Activated T-helper 2 cell treated with anti-CD3 and anti-CD28 coated beads, Interferon-gamma antibody, Interleukin-2, Interleukin-4, amounts not matched to agents 10 μg/mL and 5 μg/mL and 100 μg/mL, durations not matched to agents 14 hours and 24 hours and 36 hours (primary cell): ENCODE results near the gene C6orf15. TPM values are rescaled to one million over a fixed set of nuclear protein-coding genes. Genes with fewer than 3 reads are reported as not detected.

Experiments used
- DNase-seq: peaks from one replicate; pipeline ENCODE4 v3.0.0; 2021; ENCODE audit warnings: low spot score
- H3K27ac Mint-ChIP-seq: one replicate; pipeline ENCODE4 v1.8.0; 2021; ENCODE audit warnings: mixed read lengths
- H3K27me3 Mint-ChIP-seq: one replicate; pipeline ENCODE4 v1.8.0; 2021; ENCODE audit warnings: low read depth, mixed read lengths
- H3K36me3 Mint-ChIP-seq: one replicate; pipeline ENCODE4 v1.8.0; 2021; ENCODE audit warnings: low read depth, mixed read lengths
- H3K4me1 Mint-ChIP-seq: one replicate; pipeline ENCODE4 v1.8.0; 2021; ENCODE audit warnings: low read depth, mixed read lengths
- H3K4me3 Mint-ChIP-seq: one replicate; pipeline ENCODE4 v1.8.0; 2021; ENCODE audit warnings: low read depth, mild to moderate bottlenecking, moderate library complexity, mixed read lengths
- H3K9me3 Mint-ChIP-seq: one replicate; pipeline ENCODE4 v1.8.0; 2021; ENCODE audit warnings: mixed read lengths
- intact Hi-C: fragments of 100-400 bp; cut with micrococcal nuclease; formaldehyde crosslinking; loops from one replicate; pipeline ENCODE4 v1.15.1; 2023
- total RNA-seq: library from RNA; stranded (reverse); gene quantifications from 2 replicates; pipeline ENCODE4 v1.2.3, GENCODE V29; 2022

Gene C6orf15
- total RNA-seq, 1 donor from 2014 or later, result not detected

DNA sequence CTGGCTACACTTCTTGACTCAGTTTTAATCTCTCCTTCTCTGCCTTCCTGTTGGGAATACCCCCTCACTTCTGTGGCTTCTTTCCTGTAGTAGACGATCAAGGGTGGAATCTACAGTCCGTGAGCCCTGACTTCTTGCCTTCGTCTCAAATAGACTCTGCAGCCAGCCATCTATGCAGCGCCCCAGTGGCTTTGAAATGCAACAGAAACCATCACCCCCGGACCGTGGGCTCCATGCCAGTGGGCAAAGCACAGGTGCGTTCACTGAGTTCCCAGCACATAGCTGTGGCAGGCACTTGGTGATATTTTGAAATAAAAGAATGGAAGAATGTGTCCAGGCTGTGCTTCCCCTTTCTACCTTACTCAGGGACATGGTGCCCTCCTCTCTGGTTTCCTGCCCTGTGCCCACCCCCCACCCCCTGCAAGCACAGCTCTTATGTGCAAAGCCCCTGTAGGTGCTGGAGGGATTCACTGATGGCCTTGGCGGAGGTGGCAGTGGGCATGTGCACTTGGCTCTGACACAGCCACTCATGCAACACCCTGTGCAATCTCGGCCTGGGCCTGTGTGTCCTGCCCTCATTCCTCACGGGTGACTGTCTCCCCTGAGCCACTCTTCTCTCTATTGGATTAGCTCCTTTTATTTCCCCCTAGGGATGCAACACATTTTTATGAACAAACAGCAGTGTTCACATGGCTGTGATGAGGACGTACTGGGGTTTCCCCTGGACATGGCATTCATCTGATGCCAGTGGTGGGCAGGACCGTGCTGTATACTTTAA lies 13.4 kb upstream of the C6orf15 start:
- H3K27ac Mint-ChIP-seq, result no peak overlapping the region

DNA sequence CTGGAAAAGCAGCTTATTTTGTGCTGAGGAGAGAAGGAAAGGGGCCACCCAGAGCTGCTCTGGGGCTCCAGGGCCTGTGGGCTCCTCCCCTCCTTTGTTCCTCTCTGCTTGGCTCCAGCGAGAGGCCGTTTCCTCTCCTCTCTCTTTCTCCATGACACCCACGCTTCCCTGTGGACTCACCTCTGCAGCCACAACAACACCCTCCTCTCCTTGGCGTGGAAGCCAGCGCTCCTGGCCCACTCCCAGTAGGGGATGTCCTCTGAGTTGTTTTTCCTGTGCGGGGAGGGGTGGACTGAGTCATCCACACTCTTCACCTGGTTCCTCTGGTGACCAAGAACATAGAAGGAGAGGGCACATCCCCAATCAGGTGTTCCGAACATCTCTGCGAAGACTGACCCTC lies 12.8 kb upstream of the C6orf15 start:
- DNase-seq, result no peak
- Mint-ChIP-seq H3K4me3 (no peak overlapping the region), H3K36me3 (no peaks in the 10 kb centered on the region), H3K27me3 (peaks cover 18% of the 10 kb centered on the region), H3K9me3 (no peaks in the 10 kb centered on the region), H3K27ac (no peak overlapping the region), H3K4me1 (no peaks in the 10 kb centered on the region)
- intact Hi-C loops, result no loop called here

More for the DNA sequence above, 13.4 kb upstream of the C6orf15 start:
- H3K9me3 Mint-ChIP-seq, result no peaks in the 10 kb centered on the region
- no peaks in the 10 kb centered on the region for H3K4me1 Mint-ChIP-seq
- no peak for DNase-seq
- H3K27me3 Mint-ChIP-seq, result peaks cover 18% of the 10 kb centered on the region
- intact Hi-C loops, result no loop called here
- no peaks in the 10 kb centered on the region for H3K36me3 Mint-ChIP-seq
- H3K4me3 Mint-ChIP-seq, result no peak overlapping the region

- Mint-ChIP-seq H3K4me1 (no peaks in the 10 kb centered on the region), H3K27me3 (peaks cover 8% of the 10 kb centered on the region), H3K36me3 (no peaks in the 10 kb centered on the region)
Measured at GRCh38 chr6:31122791-31123706, 10.7 kb upstream of the C6orf15 start.

GRCh38 chr6:31121131-31121790 lies 8.9 kb upstream of the C6orf15 start:
- Mint-ChIP-seq H3K27me3 (peaks cover 4% of the 10 kb centered on the region), H3K4me1 (no peaks in the 10 kb centered on the region), H3K4me3 (no peak overlapping the region), H3K27ac (no peak overlapping the region), H3K36me3 (no peaks in the 10 kb centered on the region), H3K9me3 (no peaks in the 10 kb centered on the region)
- intact Hi-C loops, result no loop called here
- no peak for DNase-seq

More at GRCh38 chr6:31122791-31123706, 10.7 kb upstream of the C6orf15 start:
- intact Hi-C loops, result no loop called here
- DNase-seq, result no peak
- Mint-ChIP-seq H3K4me3 (no peak overlapping the region), H3K27ac (no peak overlapping the region), H3K9me3 (no peaks in the 10 kb centered on the region)

DNA sequence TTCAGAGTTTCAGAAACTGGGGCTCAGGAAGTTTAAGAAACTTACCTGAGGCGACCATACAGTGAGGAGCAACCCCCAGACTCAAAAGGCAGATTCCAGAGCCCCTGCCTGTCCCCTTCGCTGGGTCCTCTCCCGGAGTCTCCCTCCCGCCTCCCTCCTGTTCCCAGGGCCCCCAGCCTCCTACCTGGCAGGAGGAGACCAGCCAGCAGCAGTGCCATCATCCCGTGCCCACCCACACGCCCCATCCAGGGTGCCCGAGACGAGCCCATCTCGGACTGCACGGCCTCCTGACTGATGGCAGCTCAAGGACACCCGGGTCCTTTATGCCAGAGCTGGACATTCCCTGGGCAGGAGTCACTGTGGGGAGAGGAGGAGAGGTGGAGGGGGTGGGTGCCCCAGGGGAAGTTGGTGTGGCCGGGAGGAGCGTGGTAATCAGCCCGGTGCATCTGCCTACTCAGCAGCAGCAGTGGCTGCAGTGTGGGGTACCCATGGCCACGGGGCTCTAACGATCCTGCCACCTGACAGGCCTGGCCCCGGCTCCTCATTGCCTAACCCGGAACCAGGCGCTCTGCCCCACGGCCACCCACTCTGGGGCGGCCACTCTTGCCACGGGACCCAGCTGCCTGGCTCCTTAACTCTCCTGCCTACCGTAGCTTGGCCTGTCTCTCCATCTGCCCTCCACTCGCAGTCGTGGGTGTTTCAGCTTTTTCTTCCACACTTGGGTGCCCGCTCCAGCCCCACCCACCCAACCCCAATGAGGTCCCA lies 8.0 kb upstream of the C6orf15 start, which contains the start of gene CDSN:
Gene CDSN, minus strand, starts transcription at position 296 of the 765 bp plus-strand sequence. Its CDS starts 27 bp downstream, at position 269.
- DNase-seq, result no peak
- no peak within 1 kb of the TSS for H3K27ac Mint-ChIP-seq
- intact Hi-C loops, result no loop called here
- H3K4me3 Mint-ChIP-seq, result no peak within 1 kb of the TSS
- H3K9me3 Mint-ChIP-seq, result no peaks in the 10 kb centered on the region
- H3K36me3 Mint-ChIP-seq, result no peaks in the 10 kb centered on the region
- H3K4me1 Mint-ChIP-seq, result no peaks in the 10 kb centered on the region
- H3K27me3 Mint-ChIP-seq, result peaks cover 5% of the 10 kb centered on the region

GRCh38 chr6:31118178-31118577 lies 5.8 kb upstream of the C6orf15 start:
- Mint-ChIP-seq H3K4me3 (no peak overlapping the region), H3K36me3 (no peaks in the 10 kb centered on the region), H3K27me3 (peaks cover 8% of the 10 kb centered on the region), H3K4me1 (no peaks in the 10 kb centered on the region), H3K27ac (no peak overlapping the region), H3K9me3 (no peaks in the 10 kb centered on the region)
- no peak for DNase-seq
- intact Hi-C loops, result no loop called here

DNA sequence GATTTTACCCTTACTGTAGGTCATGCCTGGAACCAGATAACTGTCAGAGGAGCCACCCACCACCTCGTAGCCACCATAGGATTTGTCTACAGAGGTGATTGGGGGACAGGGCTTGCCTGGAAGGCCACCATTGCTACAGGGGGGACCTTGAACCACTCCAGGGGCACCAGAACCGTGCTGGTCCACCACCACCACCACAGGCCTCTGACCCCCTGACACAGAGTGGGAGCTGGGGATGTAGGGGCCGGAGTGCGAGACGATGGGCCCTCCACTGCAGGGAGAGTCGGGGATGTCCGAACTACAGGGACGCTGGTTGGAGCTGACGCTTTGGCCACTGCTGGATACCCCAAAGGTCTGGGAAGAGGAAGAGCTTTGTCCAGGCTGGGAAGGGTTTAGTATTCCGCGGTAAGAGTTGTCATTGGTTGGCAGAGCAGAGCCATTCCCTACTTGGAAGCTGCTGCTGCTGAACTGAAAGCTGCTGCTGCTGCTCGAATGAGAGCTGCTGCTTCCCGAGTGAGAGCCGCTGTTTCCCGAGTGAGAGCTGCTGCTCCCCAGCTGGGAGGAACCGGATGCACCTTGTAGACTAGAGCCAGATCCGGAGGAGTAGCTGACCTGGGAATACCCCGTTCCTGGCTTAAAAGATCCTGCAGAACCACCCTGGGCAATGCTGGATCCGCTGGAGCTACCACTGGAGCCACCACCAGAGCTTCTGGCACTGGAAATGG lies 4.4 kb upstream of the C6orf15 start:
- H3K9me3 Mint-ChIP-seq, result no peaks in the 10 kb centered on the region
- H3K27ac Mint-ChIP-seq, result no peak overlapping the region
- no peaks in the 10 kb centered on the region for H3K4me1 Mint-ChIP-seq
- H3K4me3 Mint-ChIP-seq, result no peak overlapping the region
- DNase-seq, result no peak
- no peaks in the 10 kb centered on the region for H3K36me3 Mint-ChIP-seq
- peaks cover 8% of the 10 kb centered on the region for H3K27me3 Mint-ChIP-seq
- intact Hi-C loops, result no loop called here

DNA sequence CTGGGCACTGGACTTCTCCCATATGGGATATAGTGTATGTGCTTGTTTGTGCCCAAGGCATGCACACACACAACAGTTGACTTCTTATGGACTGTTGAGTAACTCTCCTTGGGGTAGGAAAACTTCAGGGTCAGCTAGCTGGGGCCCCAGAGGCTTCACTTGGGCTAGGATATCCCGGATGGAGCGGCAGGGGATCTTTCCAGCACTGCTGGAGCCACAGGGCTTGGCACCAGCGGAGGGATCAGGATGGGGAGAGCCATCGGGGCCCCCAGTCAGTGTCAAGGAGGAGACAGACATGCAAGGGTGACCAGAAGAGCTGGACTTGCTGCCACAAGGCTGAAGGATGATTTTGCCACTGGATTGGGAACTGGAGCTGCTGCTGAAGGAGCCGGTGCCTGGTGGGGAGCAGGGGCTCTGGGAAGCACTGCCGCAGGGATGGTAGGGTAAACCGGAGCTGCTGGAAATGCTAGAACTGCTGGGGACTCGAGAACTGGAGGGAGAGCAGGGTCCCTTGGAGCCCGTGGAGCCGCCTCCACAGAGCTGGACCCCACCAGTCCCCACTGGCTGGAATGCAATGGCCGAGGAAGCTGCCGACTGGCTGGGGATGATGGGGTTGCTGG lies 3.7 kb upstream of the C6orf15 start:
- Mint-ChIP-seq H3K4me1 (no peaks in the 10 kb centered on the region), H3K27me3 (peaks cover 8% of the 10 kb centered on the region), H3K27ac (no peak overlapping the region), H3K4me3 (no peak overlapping the region), H3K36me3 (no peaks in the 10 kb centered on the region), H3K9me3 (no peaks in the 10 kb centered on the region)
- no peak for DNase-seq
- intact Hi-C loops, result no loop called here

DNA sequence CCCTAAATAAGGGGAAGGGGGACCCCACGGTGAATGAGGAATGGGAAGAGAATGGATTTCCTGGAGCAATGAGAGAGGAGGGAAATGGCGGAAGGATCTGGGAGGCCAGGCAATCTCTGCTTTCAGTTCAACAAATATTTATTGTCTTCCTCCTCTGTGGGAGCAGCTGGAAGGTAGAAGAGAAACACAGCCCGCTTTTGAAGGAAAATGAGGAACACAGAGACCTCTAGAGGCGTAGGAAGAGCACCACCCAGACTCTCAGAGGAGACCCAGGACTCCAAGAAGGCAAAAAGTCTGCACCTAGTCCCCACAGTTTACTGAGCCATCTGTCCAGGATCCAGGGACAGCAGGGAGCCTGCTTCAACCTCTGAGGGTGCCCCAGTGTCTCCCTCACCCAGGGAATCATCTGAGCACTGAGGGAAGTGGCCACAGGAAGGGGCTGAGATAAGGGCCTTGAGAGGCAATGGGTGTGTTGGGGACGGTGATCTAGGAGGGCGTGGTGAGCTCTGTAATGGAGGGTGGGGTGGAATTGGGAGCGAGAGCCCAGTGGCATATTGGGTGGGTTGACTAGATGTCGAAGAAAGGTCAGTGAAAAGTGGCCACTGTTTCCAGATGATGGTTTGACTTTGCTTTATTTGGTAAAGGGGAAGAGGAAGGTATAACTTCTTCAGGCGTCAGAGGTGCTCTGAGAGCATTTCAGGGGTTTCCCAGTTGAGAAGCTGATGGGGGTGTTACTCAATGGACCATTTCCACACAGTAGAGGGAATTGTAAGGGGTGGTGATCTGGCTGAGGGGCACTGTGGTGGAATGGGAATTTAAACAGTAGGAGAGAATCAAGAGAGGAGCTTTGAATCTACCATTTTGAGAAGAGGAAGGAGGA lies 2.8 kb upstream of the C6orf15 start:
- intact Hi-C loops, result no loop called here
- no peak for DNase-seq

DNA sequence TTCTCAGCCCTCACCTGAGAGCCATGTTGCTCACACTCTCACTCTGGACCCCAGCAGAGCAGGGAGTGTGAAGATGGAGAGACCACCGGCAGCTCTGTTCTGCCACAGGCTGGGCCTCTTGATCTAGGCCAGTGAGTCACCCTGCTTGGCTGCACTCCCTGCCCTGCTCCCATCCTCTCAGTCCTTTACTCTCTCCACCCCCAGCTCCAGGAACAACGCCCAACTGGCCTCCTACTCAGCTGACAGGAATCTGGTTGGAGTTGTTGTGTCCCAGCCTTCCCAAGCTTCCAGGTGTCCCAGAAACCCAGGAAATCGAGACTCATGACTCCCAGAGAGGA lies 2.1 kb upstream of the C6orf15 start, which contains the start of gene PSORS1C1:
Gene PSORS1C1, plus strand, starts transcription at position 260 of the 338 bp plus-strand sequence. CDS start 14,833 bp downstream, outside the sequence.
- Mint-ChIP-seq H3K27me3 (peaks cover 15% of the 10 kb centered on the region), H3K36me3 (no peaks in the 10 kb centered on the region), H3K4me3 (no peak within 1 kb of the TSS), H3K27ac (no peak within 1 kb of the TSS), H3K4me1 (no peaks in the 10 kb centered on the region), H3K9me3 (no peaks in the 10 kb centered on the region)
- no peak for DNase-seq
- intact Hi-C loops, result no loop called here

More for the DNA sequence above, 2.8 kb upstream of the C6orf15 start:
- Mint-ChIP-seq H3K9me3 (no peaks in the 10 kb centered on the region), H3K36me3 (no peaks in the 10 kb centered on the region), H3K27me3 (peaks cover 10% of the 10 kb centered on the region), H3K27ac (no peak overlapping the region), H3K4me3 (no peak overlapping the region), H3K4me1 (no peaks in the 10 kb centered on the region)
